H9 (cell line): ENCODE data around the gene ZBTB16. TPM values are rescaled to one million over a fixed set of nuclear protein-coding genes. Genes with fewer than 3 reads are reported as not detected.

ENCODE experiments used
- DNase-seq: peaks from one replicate; pipeline ENCODE4 v3.0.0-alpha.2; 2017
- H2AFZ ChIP-seq: one replicate; pipeline ENCODE4 v1.6.1; 2013; ENCODE audit warnings: mild to moderate bottlenecking, low read length, control low read depth, moderate library complexity
- H2AK5ac ChIP-seq: 2 replicates; pipeline ENCODE4 v1.6.1; 2013; ENCODE audit warnings: low read length, control low read depth, mixed read lengths; ENCODE audit not compliant: insufficient read length
- H2BK120ac ChIP-seq: one replicate; pipeline ENCODE4 v1.6.1; 2013; ENCODE audit warnings: low read depth, mild to moderate bottlenecking, low read length, control low read depth, inconsistent platforms; ENCODE audit not compliant: poor library complexity, severe bottlenecking
- H2BK12ac ChIP-seq: 2 replicates; pipeline ENCODE4 v1.6.1; 2013; ENCODE audit warnings: low read length, control low read depth, mixed read lengths, low read depth; ENCODE audit not compliant: insufficient read length
- H2BK15ac ChIP-seq: 2 replicates; pipeline ENCODE4 v1.6.1; 2013; ENCODE audit warnings: low read depth, low read length, control low read depth
- H2BK20ac ChIP-seq: one replicate; pipeline ENCODE4 v1.6.1; 2013; ENCODE audit warnings: low read depth, mild to moderate bottlenecking, low read length, control low read depth, inconsistent platforms; ENCODE audit not compliant: poor library complexity, severe bottlenecking
- H2BK5ac ChIP-seq: 2 replicates; pipeline ENCODE4 v1.6.1; 2013; ENCODE audit warnings: low read length, control low read depth, mixed read lengths; ENCODE audit not compliant: insufficient read length
- H3K14ac ChIP-seq: 2 replicates; pipeline ENCODE4 v1.6.1; 2013; ENCODE audit warnings: low read length, control low read depth; ENCODE audit not compliant: insufficient read depth
- H3K18ac ChIP-seq: 2 replicates; pipeline ENCODE4 v1.6.1; 2013; ENCODE audit warnings: low read depth, mild to moderate bottlenecking, mixed read lengths, low read length, control low read depth; ENCODE audit not compliant: insufficient read length
- H3K23ac ChIP-seq: 2 replicates; pipeline ENCODE4 v1.6.1; 2013; ENCODE audit warnings: low read length, control low read depth, mixed read lengths, low read depth; ENCODE audit not compliant: insufficient read length
- H3K23me2 ChIP-seq: 2 replicates; pipeline ENCODE4 v1.6.1; 2013; ENCODE audit warnings: low read depth, mild to moderate bottlenecking, mixed read lengths, low read length, control low read depth; ENCODE audit not compliant: insufficient read length, poor library complexity, severe bottlenecking
- H3K27ac ChIP-seq: 2 replicates; pipeline ENCODE4 v1.5.1; 2013; ENCODE audit warnings: low read length, control low read depth, mixed read lengths, low read depth; ENCODE audit not compliant: insufficient read length
- H3K27me3 ChIP-seq: 2 replicates; pipeline ENCODE4 v1.6.1; 2013; ENCODE audit warnings: low read length, control low read depth, inconsistent platforms; ENCODE audit not compliant: insufficient read depth
- H3K4ac ChIP-seq: 2 replicates; pipeline ENCODE4 v1.6.1; 2013; ENCODE audit warnings: low read depth, mild to moderate bottlenecking, control low read depth, inconsistent platforms, low read length, moderate library complexity
- H3K4me1 ChIP-seq: 2 replicates; pipeline ENCODE4 v1.6.1; 2013; ENCODE audit warnings: low read length, control low read depth, inconsistent platforms; ENCODE audit not compliant: insufficient read depth
- H3K4me2 ChIP-seq: 2 replicates; pipeline ENCODE4 v1.6.1; 2013; ENCODE audit warnings: low read length, control low read depth, mixed read lengths; ENCODE audit not compliant: insufficient read length, insufficient read depth
- H3K56ac ChIP-seq: 2 replicates; pipeline ENCODE4 v1.6.1; 2013; ENCODE audit warnings: low read depth, mild to moderate bottlenecking, mixed read lengths, low read length, control low read depth; ENCODE audit not compliant: insufficient read length
- H3K79me1 ChIP-seq: 2 replicates; pipeline ENCODE4 v1.6.1; 2013; ENCODE audit warnings: low read depth, mild to moderate bottlenecking, moderate library complexity, low read length, control low read depth, inconsistent platforms; ENCODE audit not compliant: insufficient read depth, poor library complexity, severe bottlenecking
- H3K79me2 ChIP-seq: 2 replicates; pipeline ENCODE4 v1.6.1; 2013; ENCODE audit warnings: low read length, control low read depth, inconsistent platforms; ENCODE audit not compliant: insufficient read depth
- H3K9ac ChIP-seq: 2 replicates; pipeline ENCODE4 v1.6.1; 2013; ENCODE audit warnings: low read length, control low read depth, mixed read lengths; ENCODE audit not compliant: insufficient read length; ENCODE audit errors: extremely low read depth
- H3K9me3 ChIP-seq: one replicate; pipeline ENCODE4 v1.6.1; 2013; ENCODE audit warnings: low read depth, low read length, inconsistent platforms; ENCODE audit not compliant: control insufficient read depth
- H3T11ph ChIP-seq: one replicate; pipeline ENCODE4 v1.6.1; 2013; ENCODE audit warnings: mild to moderate bottlenecking, low read length, control low read depth, inconsistent platforms
- H4K20me1 ChIP-seq: one replicate; pipeline ENCODE4 v1.6.1; 2013; ENCODE audit not compliant: control insufficient read depth, insufficient read length, insufficient read depth
- H4K5ac ChIP-seq: 2 replicates; pipeline ENCODE4 v1.6.1; 2013; ENCODE audit warnings: low read depth, mild to moderate bottlenecking, mixed read lengths, low read length, control low read depth; ENCODE audit not compliant: insufficient read length
- H4K8ac ChIP-seq: replicated peaks from 2 replicates; pipeline ENCODE4 v1.6.1; 2013; ENCODE audit warnings: low read length, control low read depth, mixed read lengths, low read depth; ENCODE audit not compliant: insufficient read length
- H4K91ac ChIP-seq: 2 replicates; pipeline ENCODE4 v1.6.1; 2013; ENCODE audit warnings: low read depth, mild to moderate bottlenecking, moderate library complexity, mixed read lengths, low read length, control low read depth; ENCODE audit not compliant: insufficient read length
- H3K27ac Mint-ChIP-seq, 3 experiments: 2 replicates in 2 of 3; 3 replicates in 1 of 3; pipeline ENCODE4 v1.8.0; 2020 to 2021; ENCODE audit warnings: mixed read lengths in 3 of 3, mild to moderate bottlenecking in 1 of 3, moderate library complexity in 1 of 3
- H3K27me3 Mint-ChIP-seq: 2 replicates; pipeline ENCODE4 v1.8.0; 2021; ENCODE audit warnings: low read depth, mild to moderate bottlenecking, moderate library complexity, mixed read lengths
- H3K36me3 Mint-ChIP-seq, 3 experiments: 2 replicates in 2 of 3; 3 replicates in 1 of 3; pipeline ENCODE4 v1.8.0; 2020 to 2021; ENCODE audit warnings: low read depth in 3 of 3, mixed read lengths in 3 of 3; ENCODE audit not compliant: insufficient read depth in 1 of 3
- H3K4me1 Mint-ChIP-seq, 2 experiments: 2 replicates each; pipeline ENCODE4 v1.8.0; 2020; ENCODE audit warnings: mixed read lengths in 2 of 2
- H3K4me3 Mint-ChIP-seq, 2 experiments: 2 replicates in 1 of 2; 3 replicates in 1 of 2; pipeline ENCODE4 v1.8.0; 2020 to 2021; ENCODE audit warnings: mild to moderate bottlenecking in 2 of 2, mixed read lengths in 2 of 2, moderate library complexity in 1 of 2
- H3K9me3 Mint-ChIP-seq, 2 experiments: 2 replicates in 1 of 2; 3 replicates in 1 of 2; pipeline ENCODE4 v1.8.0; 2020; ENCODE audit warnings: mild to moderate bottlenecking in 2 of 2, mixed read lengths in 2 of 2, moderate library complexity in 1 of 2
- CTCF ChIP-seq: fragments of 200-600 bp; sonication (generic); conservative IDR thresholded peaks from 3 replicates; pipeline ENCODE4 v1.8.0; 2021; ENCODE audit warnings: antibody characterized with exemption, mild to moderate bottlenecking
- WGBS: extraction: QIAGEN DNeasy Blood & Tissue Kit; methylation state at CpG from one replicate; pipeline ENCODE4 v1.1.7; 2013; ENCODE audit warnings: missing lambda C conversion rate, low lambda C conversion rate, mixed read lengths; ENCODE audit not compliant: insufficient read length; ENCODE audit errors: extremely low coverage; 5-methylcytosine and 5-hydroxymethylcytosine counted together
- total RNA-seq: library from RNA; stranded (reverse); gene quantifications from 2 replicates; pipeline ENCODE4 v1.2.1, GENCODE V29; 2021

The ZBTB16 gene
- total RNA-seq, 1 experiment from 2014 or later = not detected

- no peaks in the 10 kb centered on the region for H3K23me2 ChIP-seq
- no peak overlapping the region for H3K9ac ChIP-seq
- no peaks in the 10 kb centered on the region for H4K20me1 ChIP-seq
- H3K56ac ChIP-seq = no peak overlapping the region
- H3K4me2 ChIP-seq = no peak overlapping the region
- H3K4ac ChIP-seq = no peak overlapping the region
- Mint-ChIP-seq H3K9me3 (no peaks in the 10 kb centered on the region), H3K4me1 (no peaks in the 10 kb centered on the region), H3K27ac (no peak overlapping the region), H3K36me3 (no peaks in the 10 kb centered on the region), H3K4me3 (no peak overlapping the region), H3K27me3 (peaks cover 41% of the 10 kb centered on the region)
- H2BK12ac ChIP-seq = no peak overlapping the region
- H3T11ph ChIP-seq = no peak overlapping the region
- no peaks in the 10 kb centered on the region for H3K9me3 ChIP-seq
- no peaks in the 10 kb centered on the region for H3K79me2 ChIP-seq
- no peak overlapping the region for H4K91ac ChIP-seq
- no peak overlapping the region for H2BK15ac ChIP-seq
- H2BK20ac ChIP-seq = no peak overlapping the region
- H3K4me1 ChIP-seq = no peaks in the 10 kb centered on the region
- no peak overlapping the region for H3K27ac ChIP-seq
- no peak overlapping the region for H4K5ac ChIP-seq
- H4K8ac ChIP-seq = no peak overlapping the region
- TF ChIP-seq CTCF = no peak
- H2AK5ac ChIP-seq = no peak overlapping the region
- H2AFZ ChIP-seq = no peak overlapping the region
- no peak for DNase-seq
- no peak overlapping the region for H3K14ac ChIP-seq
- no peak overlapping the region for H2BK5ac ChIP-seq
- no peak overlapping the region for H2BK120ac ChIP-seq
- no CpG with 5 or more reads among the region's 7 CpGs for WGBS
- no peak overlapping the region for H3K23ac ChIP-seq
- H3K18ac ChIP-seq = no peak overlapping the region
- H3K79me1 ChIP-seq = no peaks in the 10 kb centered on the region
- H3K27me3 ChIP-seq = no peaks in the 10 kb centered on the region
Measured at GRCh38 chr11:114125531-114125930, 66.0 kb downstream of the ZBTB16 start.
